Measurements from ENCODE around the gene THAP7. TPM values are rescaled to one million over a fixed set of nuclear protein-coding genes. Genes with fewer than 3 reads are reported as not detected.
"Not testable (repeated sequence)": the region's sequence is repeated elsewhere in the genome, so short reads cannot be mapped to it uniquely, and the experiment has no call there.

Gene THAP7
- polyA plus RNA-seq: 10.4 to 14.8 TPM (median 14.2 TPM) in 3 replicates
- polyA plus RNA-seq (2011; ENCODE audit: low read depth): 11.7 TPM
- 5.6 and 10.7 TPM in 2 replicates for polyA plus RNA-seq (2011; cell fraction: cytosol; rRNA removed)
- 11.0 and 12.6 TPM in 2 replicates for polyA plus RNA-seq (2011; cell fraction: nucleus; rRNA removed)
- 7.7 and 14.4 TPM in 2 replicates for polyA plus RNA-seq (2012; ENCODE audit: low replicate concordance)
- 4.3 to 6.5 TPM (median 6.4 TPM) in 3 replicates for polyA minus RNA-seq
- polyA minus RNA-seq (2011; cell fraction: cytosol; rRNA and poly(A)+ RNA removed): 6.7 TPM
- 3.2 and 4.9 TPM in 2 replicates for polyA minus RNA-seq (2011; cell fraction: nucleus; rRNA and poly(A)+ RNA removed)

- H3K4me2 ChIP-seq (ENCODE audit: control insufficient read depth, extremely low read depth, insufficient read depth, low read depth, low read length): peak within 1 kb of the TSS; percentile 99
- peaks cover 20% of the 10 kb centered on the region for H3K4me1 ChIP-seq (ENCODE audit: control insufficient read depth, extremely low read depth, insufficient read depth, low read length)
- peak within 1 kb of the TSS; percentile 83 to 91 (median 90) for H3K4me3 ChIP-seq (ENCODE audit: control insufficient read depth in 2 of 3, extremely low read depth in 1 of 3, insufficient read depth in 2 of 3, low read depth in 1 of 3, low read length in 3 of 3)
- no peaks in the 10 kb centered on the region for H4K20me1 ChIP-seq (ENCODE audit: control insufficient read depth, extremely low read depth, insufficient read depth, low read length)
- H3K27me3 ChIP-seq (ENCODE audit: control insufficient read depth, extremely low read depth, insufficient read depth, low read length): no peaks in the 10 kb centered on the region
- dilution Hi-C loops (cut with MboI; ENCODE audit: extremely low pct_ligation_motif_present, low sequenced_read_pairs): no loop called here
- H3K79me2 ChIP-seq (ENCODE audit: control insufficient read depth, insufficient read depth, low read length): peaks cover 28% of the 10 kb centered on the region
- peak within 1 kb of the TSS; percentile 93 for H3K27ac ChIP-seq (ENCODE audit: control insufficient read depth, insufficient read depth, low read length)
- H3K9me3 ChIP-seq (ENCODE audit: control insufficient read depth, low read depth, low read length): no peaks in the 10 kb centered on the region
- H3K9me1 ChIP-seq (ENCODE audit: control insufficient read depth, extremely low read depth, insufficient read depth, low read length): no peaks in the 10 kb centered on the region
- peaks cover 12 to 14% of the 10 kb centered on the region in 2 experiments for H3K36me3 ChIP-seq (ENCODE audit: control insufficient read depth in 2 of 2, extremely low read depth in 1 of 2, insufficient read depth in 2 of 2, low read length in 2 of 2)
- H2AFZ ChIP-seq (ENCODE audit: control insufficient read depth, low read length): peak within 1 kb of the TSS; percentile 84
- DNase-seq (ENCODE audit: low read depth, low spot score) (peak; percentile 84), FAIRE-seq (no peak)
- TF ChIP-seq CTCF (optimal IDR thresholded peaks at IDR 0.05 in 1 of 3, IDR thresholded peaks at IDR 0.05 in 1 of 3, conservative IDR thresholded peaks at IDR 0.05 in 1 of 3; ENCODE audit: extremely low read depth in 1 of 3, insufficient read depth in 2 of 3, low read length in 3 of 3) (no peak), EZH2 (IDR thresholded peaks at IDR 0.05; ENCODE audit: low read length) (no peak)
- peak within 1 kb of the TSS; percentile 94 for H3K9ac ChIP-seq (ENCODE audit: control insufficient read depth, extremely low read depth, insufficient read depth, low read length)
Measured at GRCh38 chr22:21001601-21002325, at the start of gene THAP7. Gene THAP7 (minus strand): TSS chr22:21002118. CDS start chr22:21001911, 207 bp downstream.

- Histone ChIP-seq H3K79me2 (ENCODE audit: control insufficient read depth, insufficient read depth, low read length) (no peaks in the 10 kb centered on the region), H2AFZ (ENCODE audit: control insufficient read depth, low read length) (no peak overlapping the region), H3K4me2 (ENCODE audit: control insufficient read depth, extremely low read depth, insufficient read depth, low read depth, low read length) (no peak overlapping the region), H3K4me3 (ENCODE audit: control insufficient read depth in 2 of 3, extremely low read depth in 1 of 3, insufficient read depth in 2 of 3, low read depth in 1 of 3, low read length in 3 of 3) (no peak overlapping the region), H3K27me3 (ENCODE audit: control insufficient read depth, extremely low read depth, insufficient read depth, low read length) (no peaks in the 10 kb centered on the region), H3K4me1 (ENCODE audit: control insufficient read depth, extremely low read depth, insufficient read depth, low read length) (peaks cover 3% of the 10 kb centered on the region), H3K9ac (ENCODE audit: control insufficient read depth, extremely low read depth, insufficient read depth, low read length) (no peak overlapping the region), H3K9me3 (ENCODE audit: control insufficient read depth, low read depth, low read length) (no peaks in the 10 kb centered on the region), H3K9me1 (ENCODE audit: control insufficient read depth, extremely low read depth, insufficient read depth, low read length) (no peaks in the 10 kb centered on the region), H3K27ac (ENCODE audit: control insufficient read depth, insufficient read depth, low read length) (no peak overlapping the region), H4K20me1 (ENCODE audit: control insufficient read depth, extremely low read depth, insufficient read depth, low read length) (no peaks in the 10 kb centered on the region), H3K36me3 (ENCODE audit: control insufficient read depth in 2 of 2, extremely low read depth in 1 of 2, insufficient read depth in 2 of 2, low read length in 2 of 2) (no peaks in the 10 kb centered on the region)
- dilution Hi-C loops (cut with MboI; ENCODE audit: extremely low pct_ligation_motif_present, low sequenced_read_pairs): no loop called here
- FAIRE-seq: no peak
- no peak for DNase-seq (ENCODE audit: low read depth, low spot score)
- TF ChIP-seq CTCF (optimal IDR thresholded peaks at IDR 0.05 in 1 of 3, IDR thresholded peaks at IDR 0.05 in 1 of 3, conservative IDR thresholded peaks at IDR 0.05 in 1 of 3; ENCODE audit: extremely low read depth in 1 of 3, insufficient read depth in 2 of 3, low read length in 3 of 3) (no peak), EZH2 (IDR thresholded peaks at IDR 0.05; ENCODE audit: low read length) (no peak)
Measured at GRCh38 chr22:21051145-21051830, 49.4 kb upstream of the THAP7 start.

- dilution Hi-C loops (cut with MboI; ENCODE audit: extremely low pct_ligation_motif_present, low sequenced_read_pairs); H3K36me3 ChIP-seq (ENCODE audit: control insufficient read depth in 2 of 2, extremely low read depth in 1 of 2, insufficient read depth in 2 of 2, low read length in 2 of 2); H3K27me3 ChIP-seq (ENCODE audit: control insufficient read depth, extremely low read depth, insufficient read depth, low read length); H3K79me2 ChIP-seq (ENCODE audit: control insufficient read depth, insufficient read depth, low read length); H3K4me3 ChIP-seq (ENCODE audit: control insufficient read depth in 2 of 3, extremely low read depth in 1 of 3, insufficient read depth in 2 of 3, low read depth in 1 of 3, low read length in 3 of 3); H3K4me2 ChIP-seq (ENCODE audit: control insufficient read depth, extremely low read depth, insufficient read depth, low read depth, low read length); H3K9ac ChIP-seq (ENCODE audit: control insufficient read depth, extremely low read depth, insufficient read depth, low read length); H3K9me1 ChIP-seq (ENCODE audit: control insufficient read depth, extremely low read depth, insufficient read depth, low read length); DNase-seq (ENCODE audit: low read depth, low spot score); H3K27ac ChIP-seq (ENCODE audit: control insufficient read depth, insufficient read depth, low read length); H2AFZ ChIP-seq (ENCODE audit: control insufficient read depth, low read length); FAIRE-seq; H4K20me1 ChIP-seq (ENCODE audit: control insufficient read depth, extremely low read depth, insufficient read depth, low read length); H3K9me3 ChIP-seq (ENCODE audit: control insufficient read depth, low read depth, low read length): not testable (repeated sequence)
- H3K4me1 ChIP-seq (ENCODE audit: control insufficient read depth, extremely low read depth, insufficient read depth, low read length): peaks cover 15% of the 10 kb centered on the region
Measured at GRCh38 chr22:21048965-21049364, 47.0 kb upstream of the THAP7 start.
